Mesenchymal stem cell (in vitro differentiated cells and primary cell): ENCODE results near the gene LRR1.
"Not testable (repeated sequence)": the region's sequence is repeated elsewhere in the genome, so short reads cannot be mapped to it uniquely, and the experiment has no call there.

Source experiments
- DNase-seq: peaks from one replicate; pipeline ENCODE4 v3.0.0-alpha.2; 2013
- H2AFZ ChIP-seq: one replicate; pipeline ENCODE4 v1.6.1; 2013; ENCODE audit warnings: low read depth, mild to moderate bottlenecking, control low read depth, inconsistent platforms, low read length, moderate library complexity
- H2AK5ac ChIP-seq: 2 replicates; pipeline ENCODE4 v1.6.1; 2013; ENCODE audit warnings: low read length, moderate library complexity, mild to moderate bottlenecking, inconsistent platforms; ENCODE audit not compliant: severe bottlenecking
- H2BK120ac ChIP-seq: one replicate; pipeline ENCODE4 v1.6.1; 2013; ENCODE audit warnings: low read depth, mild to moderate bottlenecking, inconsistent platforms, low read length, moderate library complexity
- H2BK12ac ChIP-seq, 2 experiments: one replicate each; pipeline ENCODE4 v1.6.1; 2013; ENCODE audit warnings: inconsistent platforms in 2 of 2, low read length in 2 of 2, mild to moderate bottlenecking in 2 of 2, moderate library complexity in 2 of 2, control low read depth in 1 of 2
- H2BK15ac ChIP-seq: one replicate; pipeline ENCODE4 v1.6.1; 2013; ENCODE audit warnings: mild to moderate bottlenecking, low read depth, inconsistent platforms; ENCODE audit not compliant: poor library complexity, severe bottlenecking
- H2BK5ac ChIP-seq: 2 replicates; pipeline ENCODE4 v1.6.1; 2013; ENCODE audit warnings: low read depth, mild to moderate bottlenecking, low read length, control low read depth, inconsistent platforms; ENCODE audit not compliant: poor library complexity, severe bottlenecking
- H3K14ac ChIP-seq, 2 experiments: one replicate each; pipeline ENCODE4 v1.6.1; 2013; ENCODE audit warnings: inconsistent platforms in 2 of 2, low read length in 2 of 2, control low read depth in 1 of 2, mild to moderate bottlenecking in 1 of 2, moderate library complexity in 1 of 2
- H3K18ac ChIP-seq, 2 experiments: one replicate each; pipeline ENCODE4 v1.6.1; 2013; ENCODE audit warnings: inconsistent platforms in 2 of 2, low read length in 2 of 2, control low read depth in 1 of 2, low read depth in 1 of 2, mild to moderate bottlenecking in 1 of 2
- H3K23ac ChIP-seq, 2 experiments: one replicate each; pipeline ENCODE4 v1.6.1; 2013; ENCODE audit warnings: inconsistent platforms in 2 of 2, low read length in 2 of 2, mild to moderate bottlenecking in 2 of 2, moderate library complexity in 2 of 2, control low read depth in 1 of 2
- H3K27ac ChIP-seq: 2 replicates; pipeline ENCODE4 v1.5.1; 2013; ENCODE audit warnings: mild to moderate bottlenecking, moderate library complexity, low read length, control low read depth, inconsistent platforms; ENCODE audit not compliant: poor library complexity, severe bottlenecking
- H3K27me3 ChIP-seq, 2 experiments: 2 replicates each; pipeline versions ENCODE4 v1.6.1 to v1.7.0; 2013; ENCODE audit warnings: low read length in 2 of 2, mild to moderate bottlenecking in 2 of 2, moderate library complexity in 2 of 2, control low read depth in 1 of 2, inconsistent platforms in 1 of 2; ENCODE audit not compliant: control insufficient read depth in 1 of 2, insufficient read depth in 1 of 2
- H3K36me3 ChIP-seq, 2 experiments: 2 replicates each; pipeline versions ENCODE4 v1.6.1 to v1.7.0; 2013; ENCODE audit warnings: low read length in 2 of 2, control low read depth in 1 of 2, inconsistent platforms in 1 of 2, low read depth in 1 of 2, mild to moderate bottlenecking in 1 of 2; ENCODE audit not compliant: insufficient read depth in 2 of 2, control insufficient read depth in 1 of 2
- H3K4ac ChIP-seq, 2 experiments: one replicate each; pipeline ENCODE4 v1.6.1; 2013; ENCODE audit warnings: inconsistent platforms in 2 of 2, low read length in 2 of 2, mild to moderate bottlenecking in 2 of 2, moderate library complexity in 2 of 2, control low read depth in 1 of 2, low read depth in 1 of 2
- H3K4me1 ChIP-seq: 2 replicates; pipeline ENCODE4 v1.6.1; 2013; ENCODE audit warnings: low read depth, low read length, control low read depth; ENCODE audit not compliant: control insufficient read depth, insufficient read depth
- H3K4me2 ChIP-seq: 2 replicates; pipeline ENCODE4 v1.6.1; 2013; ENCODE audit warnings: low read length, mild to moderate bottlenecking, inconsistent platforms; ENCODE audit not compliant: poor library complexity, severe bottlenecking
- H3K4me3 ChIP-seq, 2 experiments: 2 replicates each; pipeline versions ENCODE4 v1.5.1 to v1.7.0; 2013; ENCODE audit warnings: low read length in 2 of 2, mild to moderate bottlenecking in 2 of 2, control low read depth in 1 of 2, low read depth in 1 of 2; ENCODE audit not compliant: insufficient read depth in 1 of 2
- H3K79me1 ChIP-seq: replicated peaks from 2 replicates; pipeline ENCODE4 v1.6.1; 2013; ENCODE audit warnings: mild to moderate bottlenecking, control low read depth, low read length, inconsistent platforms; ENCODE audit not compliant: poor library complexity, severe bottlenecking
- H3K9ac ChIP-seq: 2 replicates; pipeline ENCODE4 v1.7.0; 2013; ENCODE audit warnings: mild to moderate bottlenecking, low read length, moderate library complexity
- H3K9me3 ChIP-seq: 2 replicates; pipeline ENCODE4 v1.7.0; 2013; ENCODE audit warnings: mild to moderate bottlenecking, low read length; ENCODE audit not compliant: control insufficient read depth
- H4K8ac ChIP-seq: one replicate; pipeline ENCODE4 v1.6.1; 2013; ENCODE audit warnings: inconsistent platforms, mild to moderate bottlenecking, low read length, moderate library complexity
- H4K91ac ChIP-seq: one replicate; pipeline ENCODE4 v1.6.1; 2013; ENCODE audit warnings: mild to moderate bottlenecking, low read length, inconsistent platforms
- WGBS: methylation state at CpG from one replicate; pipeline ENCODE4 v1.1.7; 2013; ENCODE audit warnings: mixed read lengths; 5-methylcytosine and 5-hydroxymethylcytosine counted together

LRR1 gene

GRCh38 chr14:49653508-49653907 is 54.8 kb downstream of the LRR1 start:
- 100% methylated on average over 2 of the region's 6 CpGs for WGBS
- no peak overlapping the region for H2BK12ac ChIP-seq
- H3K9ac ChIP-seq, result no peak overlapping the region
- H2BK5ac ChIP-seq, result no peak overlapping the region
- peaks cover 0 to 11% of the 10 kb centered on the region in 2 experiments for H3K36me3 ChIP-seq
- no peak overlapping the region for H2BK120ac ChIP-seq
- H2AFZ ChIP-seq, result no peak overlapping the region
- no peak overlapping the region for H3K4me3 ChIP-seq
- H2BK15ac ChIP-seq, result no peak overlapping the region
- H3K79me1 ChIP-seq, result peaks cover 7% of the 10 kb centered on the region
- H2AK5ac ChIP-seq, result no peak overlapping the region
- H3K4ac ChIP-seq, result no peak overlapping the region
- H4K91ac ChIP-seq, result no peak overlapping the region
- H3K27me3 ChIP-seq, result no peaks in the 10 kb centered on the region
- H3K23ac ChIP-seq, result no peak overlapping the region
- no peaks in the 10 kb centered on the region for H3K9me3 ChIP-seq
- no peak for DNase-seq
- no peak overlapping the region for H3K18ac ChIP-seq
- peaks cover 3% of the 10 kb centered on the region for H3K4me1 ChIP-seq
- no peak overlapping the region for H3K27ac ChIP-seq
- no peak overlapping the region for H3K4me2 ChIP-seq
- H3K14ac ChIP-seq, result no peak overlapping the region
- H4K8ac ChIP-seq, result no peak overlapping the region

GRCh38 chr14:49654511-49654910 is 55.8 kb downstream of the LRR1 start:
- Histone ChIP-seq H3K79me1 (peaks cover 5% of the 10 kb centered on the region), H3K27ac (no peak overlapping the region), H3K14ac (no peak overlapping the region), H2AK5ac (no peak overlapping the region), H3K23ac (no peak overlapping the region), H2AFZ (no peak overlapping the region), H2BK15ac (no peak overlapping the region), H2BK12ac (no peak overlapping the region), H3K27me3 (no peaks in the 10 kb centered on the region), H3K4me3 (no peak overlapping the region), H3K4me2 (no peak overlapping the region), H3K4me1 (peaks cover 3% of the 10 kb centered on the region), H3K36me3 (peaks cover 0 to 11% of the 10 kb centered on the region in 2 experiments), H4K91ac (no peak overlapping the region), H4K8ac (no peak overlapping the region), H2BK120ac (no peak overlapping the region), H3K9me3 (no peaks in the 10 kb centered on the region), H3K4ac (no peak overlapping the region), H3K9ac (no peak overlapping the region), H2BK5ac (no peak overlapping the region), H3K18ac (no peak overlapping the region)
- WGBS, result no CpG with 5 or more reads among the region's 3 CpGs
- no peak for DNase-seq

- H2AK5ac ChIP-seq, H2BK15ac ChIP-seq, H3K18ac ChIP-seq, DNase-seq, H3K4ac ChIP-seq, H3K14ac ChIP-seq, H2AFZ ChIP-seq, H3K27me3 ChIP-seq, H3K79me1 ChIP-seq, H3K4me3 ChIP-seq, H2BK5ac ChIP-seq, H3K23ac ChIP-seq, H3K36me3 ChIP-seq, H3K4me1 ChIP-seq, H3K9me3 ChIP-seq, H3K9ac ChIP-seq, H2BK120ac ChIP-seq, H4K8ac ChIP-seq, H3K27ac ChIP-seq, H3K4me2 ChIP-seq, H4K91ac ChIP-seq, H2BK12ac ChIP-seq: not testable (repeated sequence)
- WGBS, result 100% methylated on average over 3 of the region's 6 CpGs
Measured at GRCh38 chr14:49657500-49657899, 58.8 kb downstream of the LRR1 start.

DNA sequence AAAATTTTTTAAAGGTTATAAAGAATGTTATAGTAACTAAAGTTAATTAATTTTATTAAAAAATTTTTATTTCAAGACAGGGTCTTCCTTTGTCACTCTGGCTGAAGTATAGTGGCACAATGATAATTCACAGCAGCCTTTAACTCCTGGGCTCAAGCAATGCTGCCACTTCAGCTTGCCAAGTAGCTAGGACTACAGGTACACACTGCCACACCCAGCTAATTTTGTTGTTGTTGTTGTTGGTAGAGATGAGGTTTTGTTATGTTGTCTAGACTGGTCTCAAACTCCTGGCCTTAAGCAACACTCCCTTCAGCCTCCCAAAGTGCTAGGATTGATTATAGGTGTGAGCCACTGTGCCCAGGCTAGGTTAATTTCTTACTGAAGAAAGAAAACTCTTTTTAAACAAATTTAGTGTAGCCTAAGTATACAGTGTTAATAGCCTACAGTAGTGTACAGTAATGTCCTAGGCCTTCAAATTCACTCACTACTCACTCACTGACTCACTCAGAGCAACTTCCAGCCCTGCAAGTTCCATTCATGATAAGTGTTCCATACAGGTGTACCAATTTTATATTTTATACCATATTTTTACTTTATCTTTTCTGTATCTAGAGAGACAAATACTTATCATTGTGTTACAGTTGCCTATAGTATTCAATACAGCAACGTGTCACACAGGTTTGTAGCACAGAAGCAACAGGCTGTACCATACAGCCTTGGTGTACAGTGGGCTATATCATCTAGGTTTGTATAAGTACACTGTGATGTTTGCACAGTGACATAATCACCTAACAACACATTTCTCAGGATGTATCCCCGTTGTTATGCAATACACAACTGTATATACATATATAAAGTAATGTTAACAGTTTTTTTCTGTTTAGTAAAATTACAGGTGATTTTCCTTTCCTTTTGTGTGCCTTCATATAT is 61.1 kb downstream of the LRR1 start:
- no peak overlapping the region for H3K14ac ChIP-seq
- H2BK120ac ChIP-seq, result no peak overlapping the region
- no peak overlapping the region for H2AK5ac ChIP-seq
- no peak overlapping the region for H3K23ac ChIP-seq
- no peak overlapping the region for H2BK5ac ChIP-seq
- no peak for DNase-seq
- peaks cover 2% of the 10 kb centered on the region for H3K79me1 ChIP-seq
- H3K36me3 ChIP-seq, result no peaks in the 10 kb centered on the region
- H3K4me1 ChIP-seq, result peaks cover 1% of the 10 kb centered on the region
- H3K4me2 ChIP-seq, result no peak overlapping the region
- H2BK12ac ChIP-seq, result no peak overlapping the region
- no peak overlapping the region for H3K9ac ChIP-seq
- no peak overlapping the region for H2BK15ac ChIP-seq
- H3K4ac ChIP-seq, result no peak overlapping the region
- H3K18ac ChIP-seq, result no peak overlapping the region
- no peak overlapping the region for H3K27ac ChIP-seq
- WGBS, result no CpG with 5 or more reads among the region's 2 CpGs
- no peak overlapping the region for H4K8ac ChIP-seq
- H3K27me3 ChIP-seq, result no peaks in the 10 kb centered on the region
- no peak overlapping the region for H3K4me3 ChIP-seq
- no peak overlapping the region for H4K91ac ChIP-seq
- no peak overlapping the region for H2AFZ ChIP-seq
- H3K9me3 ChIP-seq, result no peaks in the 10 kb centered on the region
